Bronchial epithelial cell (primary cell): ENCODE results near the gene KCNK7. TPM values are rescaled to one million over a fixed set of nuclear protein-coding genes. Genes with fewer than 3 reads are reported as not detected.

Experiments used
- DNase-seq: peaks from one replicate; pipeline ENCODE4 v3.0.0-alpha.2; 2010; ENCODE audit warnings: low read depth
- FAIRE-seq: peaks from 2 replicates; lab custom pipeline; 2011; peaks lifted over from hg19 to GRCh38; lab: Jason Lieb, UNC
- H3K27me3 ChIP-seq: 2 replicates; pipeline ENCODE4 v1.5.1; 2011; ENCODE audit warnings: low read length; ENCODE audit not compliant: control insufficient read depth, insufficient read depth
- H3K36me3 ChIP-seq: 2 replicates; pipeline ENCODE4 v1.5.1; 2011; ENCODE audit warnings: low read length; ENCODE audit not compliant: control insufficient read depth, insufficient read depth
- H3K4me3 ChIP-seq: 2 replicates; pipeline ENCODE4 v1.5.1; 2011; ENCODE audit warnings: mild to moderate bottlenecking, low read depth, low read length, control low read depth
- CTCF ChIP-seq: IDR thresholded peaks from 2 replicates; pipeline ENCODE4 v1.5.1; 2011; ENCODE audit warnings: mild to moderate bottlenecking, moderate library complexity, low read length, control low read depth, inconsistent platforms; ENCODE audit not compliant: insufficient read depth, severe bottlenecking
- total RNA-seq: library from RNA; depleted of rRNA; stranded (reverse); fragments of >200 nt; gene quantifications from 2 replicates; pipeline ENCODE4 v1.2.1, GENCODE V29; 2014

KCNK7 gene
- total RNA-seq, 1 donor from 2014 or later, result 0.79 TPM

DNA sequence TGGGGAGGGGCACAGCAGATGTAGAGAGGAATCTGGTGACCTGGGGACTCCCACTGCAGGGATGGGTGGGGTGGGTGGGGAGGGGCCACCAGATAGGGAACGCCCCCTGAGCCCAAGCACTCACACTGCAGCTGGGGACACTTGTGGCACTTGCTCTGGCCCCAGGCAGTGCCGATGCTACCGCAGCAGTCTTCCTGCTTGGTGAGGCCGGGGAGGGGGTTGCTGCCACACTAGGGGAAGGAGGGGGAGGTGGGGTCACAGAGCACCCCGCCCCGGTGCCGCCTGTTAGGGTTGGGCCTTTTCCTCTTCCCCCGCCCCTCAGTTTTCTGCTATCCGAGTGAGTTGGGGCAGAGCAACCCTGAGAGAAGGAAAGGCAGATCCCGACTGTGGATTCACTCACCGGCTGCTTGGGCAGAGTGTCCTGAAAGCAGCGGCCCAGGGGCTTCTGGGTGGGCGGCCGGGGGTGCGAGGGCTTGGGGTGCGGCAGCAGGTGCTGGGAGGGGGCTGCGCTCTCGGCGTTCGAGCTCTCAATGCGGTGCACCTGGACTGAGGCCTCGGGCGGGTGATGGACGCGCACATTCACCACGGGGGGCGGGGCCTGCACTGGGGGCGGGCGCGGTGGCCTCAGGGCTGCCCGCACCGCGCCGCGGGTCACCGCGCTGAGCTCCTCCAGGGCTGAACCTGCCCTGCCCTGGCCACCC, 42.1 kb downstream of the KCNK7 start:
- no peak for FAIRE-seq
- TF ChIP-seq CTCF, result no peak
- DNase-seq, result no peak
- no peaks in the 10 kb centered on the region for H3K36me3 ChIP-seq
- no peaks in the 10 kb centered on the region for H3K27me3 ChIP-seq
- no peak overlapping the region for H3K4me3 ChIP-seq

- no peaks in the 10 kb centered on the region for H3K27me3 ChIP-seq
- H3K36me3 ChIP-seq, result no peaks in the 10 kb centered on the region
- no peak for TF ChIP-seq CTCF
- DNase-seq (no peak), FAIRE-seq (no peak)
- no peak overlapping the region for H3K4me3 ChIP-seq
Observed at GRCh38 chr11:65552388-65552951, 43.1 kb downstream of the KCNK7 start.

DNA sequence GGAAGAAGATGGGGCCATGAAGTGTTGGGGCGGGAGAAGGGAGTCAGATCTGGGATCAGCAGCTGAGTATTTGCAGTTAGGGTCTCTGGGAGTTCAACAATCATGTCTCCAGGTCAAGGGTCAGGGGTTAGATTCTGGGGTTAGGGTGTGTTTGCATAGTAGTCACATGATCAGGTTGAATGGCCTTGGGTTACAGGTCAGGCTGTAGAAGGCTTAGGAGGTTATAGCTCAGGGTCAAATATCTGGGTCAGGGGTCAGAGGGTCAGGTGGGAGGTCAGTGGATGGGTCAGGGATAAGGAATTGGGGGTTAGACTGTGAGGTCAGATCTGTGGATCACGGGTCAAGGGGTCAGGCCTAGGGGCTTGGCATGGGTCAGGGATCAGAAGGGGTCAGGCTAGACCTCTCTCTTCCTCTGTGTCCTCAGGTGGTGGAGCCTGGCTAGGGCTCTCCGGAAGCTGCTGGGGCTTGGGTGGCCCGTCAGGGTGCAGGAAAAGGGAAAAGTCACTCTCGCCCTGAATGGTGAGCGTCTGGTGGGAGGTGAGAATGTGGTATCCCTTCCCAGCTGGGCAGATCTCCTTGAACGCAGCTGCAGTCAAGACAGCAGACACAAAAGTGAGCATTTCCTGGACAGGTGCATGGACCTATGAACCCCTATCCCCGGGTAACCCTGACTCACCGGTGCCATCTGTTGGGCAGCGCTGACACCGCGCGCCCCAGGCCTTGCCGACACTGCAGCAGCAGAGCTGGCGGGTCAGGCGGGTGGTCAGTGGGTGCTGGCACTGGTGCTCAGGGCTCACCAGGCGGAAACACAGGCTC, 43.8 kb downstream of the KCNK7 start:
- Histone ChIP-seq H3K4me3 (no peak overlapping the region), H3K27me3 (no peaks in the 10 kb centered on the region), H3K36me3 (no peaks in the 10 kb centered on the region)
- TF ChIP-seq CTCF, result peak; percentile 68
- peak; percentile 39 for DNase-seq
- no peak for FAIRE-seq

DNA sequence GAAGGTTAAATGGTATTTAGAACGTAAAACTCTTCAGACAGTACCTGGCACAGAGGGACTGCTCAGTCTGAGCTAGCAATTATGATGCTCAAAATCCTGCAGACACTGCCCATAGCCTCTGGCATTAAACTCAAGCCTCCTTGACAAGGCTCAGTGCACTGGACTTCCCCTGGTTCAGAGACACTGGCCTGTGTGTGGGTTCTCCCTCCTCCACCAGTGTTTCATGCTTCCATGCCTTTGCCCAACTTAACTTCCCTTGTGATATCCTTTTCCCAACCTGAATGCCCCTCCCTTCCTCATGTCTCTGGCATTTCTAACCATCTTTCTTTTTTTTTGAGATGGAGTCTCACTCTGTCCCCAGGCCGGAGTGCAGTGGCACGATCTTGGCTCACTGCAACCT, 46.5 kb downstream of the KCNK7 start:
- FAIRE-seq, result no peak
- no peak overlapping the region for H3K4me3 ChIP-seq
- H3K27me3 ChIP-seq, result no peaks in the 10 kb centered on the region
- TF ChIP-seq CTCF, result no peak
- DNase-seq, result no peak
- no peaks in the 10 kb centered on the region for H3K36me3 ChIP-seq

GRCh38 chr11:65548395-65548794, 47.2 kb downstream of the KCNK7 start:
- H3K4me3 ChIP-seq, result no peak overlapping the region
- no peaks in the 10 kb centered on the region for H3K27me3 ChIP-seq
- FAIRE-seq (no peak), DNase-seq (no peak)
- no peaks in the 10 kb centered on the region for H3K36me3 ChIP-seq
- TF ChIP-seq CTCF, result no peak
